H1 (cell line): ENCODE data around the gene FAM177B.

Experiments
- CTCF ChIP-seq, 3 experiments: IDR thresholded peaks; 1 replicate in 2 of 3; 2 replicates in 1 of 3; pipeline versions ENCODE4 v1.5.1 to v1.6.1; 2011; ENCODE audit warnings: low read length in 3 of 3, mild to moderate bottlenecking in 3 of 3, inconsistent platforms in 2 of 3, low read depth in 1 of 3, moderate library complexity in 1 of 3; ENCODE audit not compliant: insufficient read depth in 1 of 3; ENCODE audit errors: control extremely low read depth in 1 of 3
- TAF1 ChIP-seq: IDR thresholded peaks from 2 replicates; pipeline ENCODE4 v1.6.1; 2011; ENCODE audit warnings: mild to moderate bottlenecking, low read depth, low read length

DNA sequence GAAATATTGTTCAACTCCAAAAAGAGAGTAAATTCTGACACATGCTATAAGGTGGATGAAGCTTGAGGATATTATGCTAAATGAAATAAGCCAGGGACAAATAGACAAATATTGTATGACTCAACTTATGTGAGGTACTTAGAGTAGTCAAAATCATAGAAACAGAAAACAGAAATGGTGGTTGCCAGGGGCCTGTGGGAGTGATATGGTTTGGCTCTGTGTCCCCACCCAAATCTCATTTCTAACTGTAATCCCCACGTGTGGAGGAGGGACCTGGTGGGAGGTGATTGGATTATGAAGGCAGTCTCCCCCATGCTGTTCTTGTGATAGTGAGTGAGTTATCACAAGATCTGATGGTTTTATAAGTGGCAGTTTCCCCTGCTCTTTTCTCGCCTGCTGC is 53.1 kb downstream of the FAM177B start:
- TF ChIP-seq CTCF (IDR thresholded peaks at IDR 0.05; ENCODE audit: control extremely low read depth in 1 of 3, insufficient read depth in 1 of 3, low read depth in 1 of 3, low read length in 3 of 3), result no peak
- TF ChIP-seq TAF1, result no peak
